Cardiac muscle cell (in vitro differentiated cells and primary cell): ENCODE data around the gene SLC7A6. TPM values are rescaled to one million over a fixed set of nuclear protein-coding genes. Genes with fewer than 3 reads are reported as not detected.

Experiments
- DNase-seq, 2 donors: peaks; one replicate each; pipeline versions ENCODE4 v3.0.0 to v3.0.0-alpha.2; 2010 to 2017; ENCODE audit warnings: low read depth in 1 of 2, low spot score in 1 of 2
- H3K27ac ChIP-seq: fragments of 200-600 bp; sonication (generic); 2 replicates; pipeline ENCODE4 v1.5.1; 2016
- H3K27me3 ChIP-seq: fragments of 200-600 bp; sonication (generic); 2 replicates; pipeline ENCODE4 v1.6.0; 2016; ENCODE audit warnings: control low read depth
- H3K36me3 ChIP-seq: fragments of 200-600 bp; sonication (generic); 2 replicates; pipeline ENCODE4 v1.5.1; 2016; ENCODE audit warnings: control low read depth
- H3K4me1 ChIP-seq: fragments of 200-600 bp; sonication (generic); 2 replicates; pipeline ENCODE4 v1.8.1; 2017; ENCODE audit warnings: low read depth, mild to moderate bottlenecking, mixed run types
- H3K4me3 ChIP-seq: fragments of 200-600 bp; sonication (generic); 2 replicates; pipeline ENCODE4 v1.5.1; 2016; ENCODE audit warnings: mild to moderate bottlenecking
- H3K9me3 ChIP-seq: fragments of 200-600 bp; sonication (generic); 2 replicates; pipeline ENCODE4 v1.5.1; 2017; ENCODE audit warnings: low read depth, mild to moderate bottlenecking, control low read depth
- polyA plus RNA-seq: library from polyadenylated mRNA; unstranded; fragments of >200 nt; fragmentation: Nextera tagmentation; extraction: Ambion mirVana; gene quantifications from 2 replicates; pipeline ENCODE4 v1.2.1, GENCODE V29; 2016
- total RNA-seq: library from RNA; depleted of rRNA; stranded (reverse); fragments of >200 nt; gene quantifications from 2 replicates; pipeline ENCODE4 v1.2.3, GENCODE V29; 2016
- TF ChIP-seq, protein P1 (sequence below): IDR thresholded peaks from 2 replicates; pipeline ENCODE4 v1.5.1; 2012; ENCODE audit warnings: low read depth, mild to moderate bottlenecking, low read length

SLC7A6 gene
- total and polyA plus RNA-seq, 2 experiments from 2014 or later = 14.3 to 17.1 TPM

DNA sequence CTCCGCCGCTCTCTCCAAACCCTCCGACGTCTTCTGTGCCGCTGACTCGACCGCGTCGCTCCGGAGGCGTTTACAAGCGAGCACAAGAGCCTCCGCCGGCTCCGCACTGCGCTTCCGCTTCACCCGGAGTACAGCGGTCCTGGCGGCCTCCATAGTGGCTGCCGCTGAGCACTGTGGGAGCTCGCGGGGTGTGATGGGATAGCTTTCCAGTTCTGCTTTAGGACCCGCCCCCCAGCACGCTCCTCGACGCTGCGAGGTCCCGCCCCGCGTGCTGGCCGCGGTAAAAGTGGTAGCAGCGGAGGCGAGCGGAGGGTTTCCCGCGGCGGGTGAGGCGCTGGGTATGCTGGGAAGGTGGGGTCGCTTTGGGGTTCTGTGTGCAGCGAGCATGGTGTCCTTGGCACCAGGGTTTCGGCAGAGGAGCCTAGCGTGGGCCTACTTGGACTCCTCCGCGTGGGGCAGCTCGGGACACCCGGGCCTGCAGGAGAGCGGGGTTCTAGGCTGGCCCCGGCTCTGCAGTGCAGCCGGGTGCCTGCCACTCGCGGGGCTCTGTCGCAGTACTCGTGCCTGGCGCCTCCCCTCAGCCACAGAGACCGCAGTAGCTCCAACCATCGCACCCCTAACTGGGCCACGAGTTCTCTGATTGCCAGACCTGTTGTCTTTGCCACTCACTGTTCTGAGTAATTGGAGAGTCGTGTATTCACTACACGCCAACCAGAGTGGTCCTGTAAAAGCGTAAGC lies 46.6 kb downstream of the SLC7A6 start, which contains the start of the genes PRMT7 and SLC7A6OS:
PRMT7 (plus strand) TSS at position 246 of the 738 bp plus-strand sequence. CDS start 4,961 bp downstream, outside the sequence.
SLC7A6OS (minus strand) TSS at position 173 of the 738 bp plus-strand sequence; CDS start at position 153, 20 bp downstream.
- TF ChIP-seq, protein P1, sequence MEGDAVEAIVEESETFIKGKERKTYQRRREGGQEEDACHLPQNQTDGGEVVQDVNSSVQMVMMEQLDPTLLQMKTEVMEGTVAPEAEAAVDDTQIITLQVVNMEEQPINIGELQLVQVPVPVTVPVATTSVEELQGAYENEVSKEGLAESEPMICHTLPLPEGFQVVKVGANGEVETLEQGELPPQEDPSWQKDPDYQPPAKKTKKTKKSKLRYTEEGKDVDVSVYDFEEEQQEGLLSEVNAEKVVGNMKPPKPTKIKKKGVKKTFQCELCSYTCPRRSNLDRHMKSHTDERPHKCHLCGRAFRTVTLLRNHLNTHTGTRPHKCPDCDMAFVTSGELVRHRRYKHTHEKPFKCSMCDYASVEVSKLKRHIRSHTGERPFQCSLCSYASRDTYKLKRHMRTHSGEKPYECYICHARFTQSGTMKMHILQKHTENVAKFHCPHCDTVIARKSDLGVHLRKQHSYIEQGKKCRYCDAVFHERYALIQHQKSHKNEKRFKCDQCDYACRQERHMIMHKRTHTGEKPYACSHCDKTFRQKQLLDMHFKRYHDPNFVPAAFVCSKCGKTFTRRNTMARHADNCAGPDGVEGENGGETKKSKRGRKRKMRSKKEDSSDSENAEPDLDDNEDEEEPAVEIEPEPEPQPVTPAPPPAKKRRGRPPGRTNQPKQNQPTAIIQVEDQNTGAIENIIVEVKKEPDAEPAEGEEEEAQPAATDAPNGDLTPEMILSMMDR = peak; percentile 30
- H3K36me3 ChIP-seq = peaks cover 28% of the 10 kb centered on the region
- no peaks in the 10 kb centered on the region for H3K27me3 ChIP-seq
- peak within 1 kb of the TSS; percentile 84 for H3K27ac ChIP-seq
- peak within 1 kb of the TSS; percentile 59 for H3K4me3 ChIP-seq
- peaks cover 11% of the 10 kb centered on the region for H3K4me1 ChIP-seq
- DNase-seq = peak; percentile 90 to 95
- H3K9me3 ChIP-seq = no peaks in the 10 kb centered on the region

DNA sequence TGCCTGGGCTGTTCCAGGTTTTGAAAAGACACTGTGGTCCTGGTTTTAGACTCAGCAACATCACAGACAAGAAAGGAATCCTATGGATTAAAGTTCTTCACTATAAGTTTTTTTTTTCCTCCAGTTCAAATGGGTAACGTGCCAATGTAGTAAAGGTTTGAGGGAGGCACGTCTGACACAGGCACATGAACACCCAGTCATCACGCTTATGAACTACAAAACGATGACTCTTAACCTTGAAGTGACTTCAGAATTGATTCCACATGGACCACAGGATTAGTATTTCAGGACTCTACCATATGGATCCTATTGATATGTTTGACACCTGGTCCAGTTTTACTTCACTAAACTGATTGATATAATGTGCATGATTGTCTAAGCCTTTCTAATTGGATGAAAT lies 48.8 kb downstream of the SLC7A6 start:
- Histone ChIP-seq H3K27ac (no peak overlapping the region), H3K4me3 (no peak overlapping the region), H3K27me3 (no peaks in the 10 kb centered on the region), H3K9me3 (no peaks in the 10 kb centered on the region), H3K36me3 (peaks cover 16% of the 10 kb centered on the region), H3K4me1 (peaks cover 11% of the 10 kb centered on the region)
- no peak for DNase-seq
- TF ChIP-seq, protein P1 = no peak

DNA sequence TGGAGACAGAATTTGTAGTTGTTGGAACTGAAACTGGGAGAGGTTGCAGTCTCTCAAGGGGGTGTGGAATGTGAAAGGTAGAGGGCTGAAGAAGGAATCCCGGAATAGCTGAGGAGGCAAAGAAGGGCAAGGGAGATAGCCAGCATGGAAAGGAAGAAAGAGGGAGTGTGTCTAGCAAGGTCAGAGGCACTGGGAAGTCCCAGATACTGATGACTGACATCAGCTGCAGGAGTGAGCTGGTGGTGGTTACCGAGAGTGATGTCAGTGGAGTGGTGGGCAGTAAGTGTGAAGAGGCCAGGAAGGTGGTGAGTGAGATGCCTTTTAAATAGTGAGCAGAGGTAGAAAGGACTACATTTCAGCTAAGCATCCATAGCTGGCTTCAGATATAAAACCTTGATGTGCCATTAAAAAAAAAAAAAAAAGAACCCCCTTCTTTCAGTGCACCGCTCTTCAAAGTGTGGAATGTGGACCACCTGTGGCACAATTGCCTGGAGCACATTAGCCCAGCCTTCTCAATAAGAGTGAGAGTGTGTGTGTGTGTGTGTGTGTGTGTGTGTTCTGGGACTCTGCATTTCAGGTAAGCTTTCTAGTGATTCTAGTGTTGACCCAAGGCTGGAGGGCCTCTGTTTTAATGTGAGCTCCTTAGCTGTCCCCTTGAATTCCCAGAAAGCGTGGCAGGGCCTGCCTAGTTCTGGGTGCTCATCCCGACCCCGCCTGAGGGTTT lies 55.0 kb downstream of the SLC7A6 start:
- peaks cover 23% of the 10 kb centered on the region for H3K36me3 ChIP-seq
- H3K9me3 ChIP-seq = no peaks in the 10 kb centered on the region
- no peaks in the 10 kb centered on the region for H3K27me3 ChIP-seq
- TF ChIP-seq, protein P1 = no peak
- no peak overlapping the region for H3K4me3 ChIP-seq
- no peaks in the 10 kb centered on the region for H3K4me1 ChIP-seq
- H3K27ac ChIP-seq = no peak overlapping the region
- DNase-seq = no peak

DNA sequence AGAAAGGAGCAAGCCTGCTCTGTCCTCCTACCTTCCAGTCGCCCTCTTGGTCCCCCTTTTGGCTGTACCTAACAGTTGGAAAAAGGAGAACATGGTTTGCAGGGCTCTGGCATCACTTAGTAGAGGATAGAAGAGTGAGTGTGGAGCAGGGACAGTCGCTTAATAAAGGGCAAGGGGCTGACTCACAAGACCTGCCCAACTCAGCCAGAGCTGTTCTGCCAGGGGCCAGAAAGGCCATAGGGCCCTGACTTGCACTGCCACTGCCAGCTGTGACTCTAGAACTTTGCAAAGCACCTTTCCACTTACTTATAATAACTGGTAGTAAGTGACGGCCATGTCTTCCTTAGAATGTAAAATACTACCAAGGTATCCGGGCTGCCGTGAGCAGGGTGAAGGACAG lies 60.0 kb downstream of the SLC7A6 start:
- Histone ChIP-seq H3K36me3 (peaks cover 21% of the 10 kb centered on the region), H3K27ac (no peak overlapping the region), H3K4me1 (no peaks in the 10 kb centered on the region), H3K27me3 (no peaks in the 10 kb centered on the region), H3K4me3 (no peak overlapping the region), H3K9me3 (no peaks in the 10 kb centered on the region)
- DNase-seq = no peak
- TF ChIP-seq, protein P1 = no peak

DNA sequence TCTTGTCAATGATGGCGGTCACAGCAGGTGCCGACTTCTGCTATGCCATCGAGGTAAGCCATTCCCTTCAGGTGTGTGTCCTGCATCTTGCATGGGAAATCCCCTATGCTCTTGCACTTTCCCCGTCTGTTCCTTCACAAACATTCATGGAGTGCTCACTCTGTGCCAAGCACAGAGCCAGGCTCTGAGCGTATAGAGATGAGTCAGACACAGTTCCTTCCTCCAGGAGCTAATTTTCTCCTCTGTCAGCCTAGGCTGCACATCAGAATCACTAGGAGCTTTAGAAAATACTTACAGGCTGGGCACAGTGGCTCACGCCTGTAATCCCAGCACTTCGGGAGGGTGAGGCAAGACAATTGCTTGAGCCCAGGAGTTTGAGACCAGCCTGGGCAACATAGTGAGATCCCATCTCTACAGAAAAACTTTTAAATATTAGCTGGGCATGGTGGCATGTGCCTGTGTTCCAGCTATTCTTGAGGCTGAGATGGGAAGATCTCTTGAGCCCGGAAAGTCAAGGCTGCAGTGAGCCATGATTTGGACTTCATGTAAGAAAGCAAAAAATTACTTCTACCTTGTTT lies 60.5 kb downstream of the SLC7A6 start:
- DNase-seq = no peak
- Histone ChIP-seq H3K36me3 (peaks cover 21% of the 10 kb centered on the region), H3K27me3 (no peaks in the 10 kb centered on the region), H3K9me3 (no peaks in the 10 kb centered on the region), H3K4me3 (no peak overlapping the region), H3K27ac (no peak overlapping the region), H3K4me1 (no peaks in the 10 kb centered on the region)
- TF ChIP-seq, protein P1 = no peak
